ENCODE results near the gene DMRT3. TPM values are rescaled to one million over a fixed set of nuclear protein-coding genes. Genes with fewer than 3 reads are reported as not detected.

Gene DMRT3
- total and polyA plus RNA-seq, 11 donors, result 0.15 TPM; not detected in 10

GRCh38 chr9:929719-930118, 46.7 kb upstream of the DMRT3 start:
- no peak for DNase-seq
- intact Hi-C loops (cut with DNase I), result no loop called here
- 71 to 77% (median 74%) methylated on average over 4 of the region's 4 CpGs for WGBS, 4 donors
- TF ChIP-seq CTCF (IDR thresholded peaks at IDR 0.05) (no peak), POLR2A (IDR thresholded peaks at IDR 0.05) (no peak)
- H3K4me1 ChIP-seq, result no peaks in the 10 kb centered on the region
- no peak overlapping the region for H3K27ac ChIP-seq
- H3K36me3 ChIP-seq, result no peaks in the 10 kb centered on the region
- H3K27me3 ChIP-seq, result peaks cover 0 to 17% (median 0%) of the 10 kb centered on the region in 9 donors
- no peak for ATAC-seq
- no peak overlapping the region for H3K4me3 ChIP-seq
- no peaks in the 10 kb centered on the region for H3K9me3 ChIP-seq

- intact Hi-C loops (cut with DNase I), result no loop called here
- no peak overlapping the region for H3K4me3 ChIP-seq
- H3K27me3 ChIP-seq, result peaks cover 0 to 41% (median 21%) of the 10 kb centered on the region in 9 donors
- no peak for ATAC-seq
- H3K27ac ChIP-seq, result no peak overlapping the region
- no peak for DNase-seq
- peaks cover 0 to under 1% (median 0%) of the 10 kb centered on the region in 12 donors for H3K9me3 ChIP-seq
- no peaks in the 10 kb centered on the region for H3K4me1 ChIP-seq
- WGBS, 4 donors, result 80 to 82% (median 82%) methylated on average over 4 of the region's 4 CpGs
- H3K36me3 ChIP-seq, result no peaks in the 10 kb centered on the region
- TF ChIP-seq CTCF (IDR thresholded peaks at IDR 0.05), result no peak
Measured at GRCh38 chr9:933356-933755, 43.1 kb upstream of the DMRT3 start.

GRCh38 chr9:935348-935965, 41.0 kb upstream of the DMRT3 start:
- Histone ChIP-seq H3K9me3 (peaks cover 0 to 6% (median 0%) of the 10 kb centered on the region in 12 donors), H3K27ac (no peak overlapping the region), H3K27me3 (peaks cover 0 to 50% (median 21%) of the 10 kb centered on the region in 9 donors), H3K36me3 (no peaks in the 10 kb centered on the region), H3K4me3 (no peak overlapping the region), H3K4me1 (no peaks in the 10 kb centered on the region)
- intact Hi-C loops (cut with DNase I), result no loop called here
- TF ChIP-seq POLR2A (IDR thresholded peaks at IDR 0.05) (no peak), CTCF (IDR thresholded peaks at IDR 0.05) (no peak)
- 18 to 46% (median 39%) methylated on average over 10 of the region's 10 CpGs for WGBS, 4 donors
- DNase-seq (no peak), ATAC-seq (no peak)

- Histone ChIP-seq H3K4me1 (no peaks in the 10 kb centered on the region), H3K4me3 (no peak overlapping the region), H3K9me3 (peaks cover 0 to 6% (median 0%) of the 10 kb centered on the region in 12 donors), H3K27ac (no peak overlapping the region), H3K36me3 (no peaks in the 10 kb centered on the region), H3K27me3 (peaks cover 0 to 49% (median 10%) of the 10 kb centered on the region in 9 donors)
- DNase-seq (no peak), ATAC-seq (no peak)
- intact Hi-C loops (cut with DNase I), result no loop called here
- no peak for TF ChIP-seq POLR2A (IDR thresholded peaks at IDR 0.05)
- no peak for TF ChIP-seq CTCF (IDR thresholded peaks at IDR 0.05)
- 63 to 74% (median 64%) methylated on average over 6 of the region's 6 CpGs for WGBS, 4 donors
Measured at GRCh38 chr9:942805-943580, 33.5 kb upstream of the DMRT3 start.

Data from heart left ventricle (tissue), 16 donors.